GM18511 (cell line): Measurements from ENCODE around the gene IGHMBP2.

Experiments
- ATAC-seq: cut with Tn5 transposase; IDR thresholded peaks from one replicate; pipeline ENCODE4 v1.9.1; 2021; ENCODE audit warnings: mild to moderate bottlenecking, moderate library complexity; ENCODE audit not compliant: unreplicated experiment

The IGHMBP2 gene

GRCh38 chr11:68925611-68926010 is 21.9 kb downstream of the IGHMBP2 start:
- ATAC-seq: no peak

- peak; percentile 58 for ATAC-seq
Observed at GRCh38 chr11:68927280-68928135, 23.8 kb downstream of the IGHMBP2 start.

GRCh38 chr11:68928136-68928880 is 24.6 kb downstream of the IGHMBP2 start:
- ATAC-seq: no peak

GRCh38 chr11:68929135-68929534 is 25.4 kb downstream of the IGHMBP2 start:
- ATAC-seq: no peak

- no peak for ATAC-seq
Observed at GRCh38 chr11:68929706-68930570, 26.2 kb downstream of the IGHMBP2 start.

- ATAC-seq: no peak
Observed at GRCh38 chr11:68930991-68931855, 27.5 kb downstream of the IGHMBP2 start.

- ATAC-seq: no peak
Observed at GRCh38 chr11:68931911-68932310, 28.2 kb downstream of the IGHMBP2 start.

GRCh38 chr11:68932358-68932757 is 28.7 kb downstream of the IGHMBP2 start:
- ATAC-seq: no peak

- no peak for ATAC-seq
Observed at GRCh38 chr11:68932933-68933577, 29.4 kb downstream of the IGHMBP2 start.

- ATAC-seq: no peak
Observed at GRCh38 chr11:68933605-68934320, 30.1 kb downstream of the IGHMBP2 start.

- no peak for ATAC-seq
Observed at GRCh38 chr11:68934321-68934645, 30.6 kb downstream of the IGHMBP2 start.

- ATAC-seq: no peak
Observed at GRCh38 chr11:68934666-68935065, 31.0 kb downstream of the IGHMBP2 start.

GRCh38 chr11:68935066-68935465 is 31.4 kb downstream of the IGHMBP2 start:
- ATAC-seq: no peak

- ATAC-seq: no peak
Observed at GRCh38 chr11:68935516-68936357, 32.0 kb downstream of the IGHMBP2 start.

- ATAC-seq: no peak
Observed at GRCh38 chr11:68936358-68936636, 32.6 kb downstream of the IGHMBP2 start.

- ATAC-seq: no peak
Observed at GRCh38 chr11:68936676-68937620, 33.3 kb downstream of the IGHMBP2 start.

GRCh38 chr11:68938088-68938487 is 34.4 kb downstream of the IGHMBP2 start:
- no peak for ATAC-seq
